ENCODE measurements around the gene SCN9A. TPM values are rescaled to one million over a fixed set of nuclear protein-coding genes. Genes with fewer than 3 reads are reported as not detected.

The SCN9A gene
- total RNA-seq, 1 experiment from 2014 or later = 1.3 TPM

DNA sequence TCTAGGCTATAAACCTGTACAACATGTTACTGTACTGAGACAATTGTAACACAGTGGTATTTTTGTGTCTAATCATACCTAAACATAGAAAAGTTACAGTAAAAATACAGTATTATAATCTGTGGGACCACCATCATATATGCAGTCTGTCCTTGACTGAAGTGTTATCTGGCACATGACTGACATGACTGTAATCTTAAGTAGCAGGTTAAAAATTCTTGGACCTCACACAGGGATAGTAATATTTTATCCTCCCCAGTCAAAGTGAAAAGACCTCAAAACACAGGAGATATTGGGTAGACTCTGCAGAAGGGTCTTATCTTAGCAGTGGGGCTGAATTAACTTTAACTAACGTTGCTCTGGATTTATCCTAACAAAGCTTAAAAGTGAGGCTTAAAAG, 4.9 kb upstream of the SCN9A start:
- Mint-ChIP-seq H3K27ac (no peak overlapping the region), H3K4me3 (no peak overlapping the region), H3K27me3 (ENCODE audit: low read depth) (peaks cover 18% of the 10 kb centered on the region), H3K9me3 (no peaks in the 10 kb centered on the region; a peak in 1 of 5 replicates), H3K36me3 (ENCODE audit: insufficient read depth in 1 of 3, low read depth in 3 of 3) (no peaks in the 10 kb centered on the region), H3K4me1 (peaks cover 6 to 7% of the 10 kb centered on the region in 2 experiments)
- Histone ChIP-seq H2BK5ac (ENCODE audit: insufficient read length, low read length) (no peak overlapping the region), H3K9me3 (ENCODE audit: control insufficient read depth, low read depth, low read length) (no peaks in the 10 kb centered on the region), H3T11ph (ENCODE audit: low read length) (no peak overlapping the region), H3K27ac (ENCODE audit: insufficient read length, low read depth, low read length) (no peak overlapping the region), H2AK5ac (ENCODE audit: insufficient read length, low read length) (no peak overlapping the region), H3K27me3 (ENCODE audit: insufficient read depth, low read length) (no peaks in the 10 kb centered on the region), H2AFZ (ENCODE audit: low read length) (no peak overlapping the region), H4K8ac (replicated peaks; ENCODE audit: insufficient read length, low read depth, low read length) (no peak overlapping the region), H3K18ac (ENCODE audit: insufficient read length, low read depth, low read length) (no peak overlapping the region), H3K9ac (ENCODE audit: extremely low read depth, insufficient read length, low read length) (no peak overlapping the region), H2BK20ac (ENCODE audit: low read depth, low read length, poor library complexity, severe bottlenecking) (no peak overlapping the region), H4K5ac (ENCODE audit: insufficient read length, low read depth, low read length) (no peak overlapping the region), H3K4me1 (ENCODE audit: insufficient read depth, low read length) (peaks cover 2% of the 10 kb centered on the region; the same call in 1 of the 2 replicates), H2BK12ac (ENCODE audit: insufficient read length, low read depth, low read length) (no peak overlapping the region), H3K4ac (ENCODE audit: low read depth, low read length) (no peak overlapping the region), H2BK120ac (ENCODE audit: low read depth, low read length, poor library complexity, severe bottlenecking) (no peak overlapping the region), H3K56ac (ENCODE audit: insufficient read length, low read depth, low read length) (no peak overlapping the region), H4K20me1 (ENCODE audit: control insufficient read depth, insufficient read depth, insufficient read length) (no peaks in the 10 kb centered on the region), H3K14ac (ENCODE audit: insufficient read depth, low read length) (no peak overlapping the region), H3K79me2 (ENCODE audit: insufficient read depth, low read length) (no peaks in the 10 kb centered on the region), H3K79me1 (ENCODE audit: insufficient read depth, low read depth, low read length, poor library complexity, severe bottlenecking) (no peaks in the 10 kb centered on the region), H2BK15ac (ENCODE audit: low read depth, low read length) (no peak overlapping the region), H3K23me2 (ENCODE audit: insufficient read length, low read depth, low read length, poor library complexity, severe bottlenecking) (peaks cover 6% of the 10 kb centered on the region), H3K23ac (ENCODE audit: insufficient read length, low read depth, low read length) (no peak overlapping the region), H4K91ac (ENCODE audit: insufficient read length, low read depth, low read length) (no peak overlapping the region), H3K4me2 (ENCODE audit: insufficient read depth, insufficient read length, low read length) (no peak overlapping the region)
- TF ChIP-seq, protein P1, sequence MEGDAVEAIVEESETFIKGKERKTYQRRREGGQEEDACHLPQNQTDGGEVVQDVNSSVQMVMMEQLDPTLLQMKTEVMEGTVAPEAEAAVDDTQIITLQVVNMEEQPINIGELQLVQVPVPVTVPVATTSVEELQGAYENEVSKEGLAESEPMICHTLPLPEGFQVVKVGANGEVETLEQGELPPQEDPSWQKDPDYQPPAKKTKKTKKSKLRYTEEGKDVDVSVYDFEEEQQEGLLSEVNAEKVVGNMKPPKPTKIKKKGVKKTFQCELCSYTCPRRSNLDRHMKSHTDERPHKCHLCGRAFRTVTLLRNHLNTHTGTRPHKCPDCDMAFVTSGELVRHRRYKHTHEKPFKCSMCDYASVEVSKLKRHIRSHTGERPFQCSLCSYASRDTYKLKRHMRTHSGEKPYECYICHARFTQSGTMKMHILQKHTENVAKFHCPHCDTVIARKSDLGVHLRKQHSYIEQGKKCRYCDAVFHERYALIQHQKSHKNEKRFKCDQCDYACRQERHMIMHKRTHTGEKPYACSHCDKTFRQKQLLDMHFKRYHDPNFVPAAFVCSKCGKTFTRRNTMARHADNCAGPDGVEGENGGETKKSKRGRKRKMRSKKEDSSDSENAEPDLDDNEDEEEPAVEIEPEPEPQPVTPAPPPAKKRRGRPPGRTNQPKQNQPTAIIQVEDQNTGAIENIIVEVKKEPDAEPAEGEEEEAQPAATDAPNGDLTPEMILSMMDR (conservative IDR thresholded peaks at IDR 0.05) = no peak
- no peak for DNase-seq
- no CpG with 5 or more reads among the region's 1 CpG for WGBS (ENCODE audit: extremely low coverage, insufficient read length, low lambda C conversion rate)

All from H9 (cell line).